ENCODE results near the gene CDX2.
"Not testable (repeated sequence)": the region's sequence is repeated elsewhere in the genome, so short reads cannot be mapped to it uniquely, and the experiment has no call there.

The CDX2 gene

GRCh38 chr13:27965740-27966640 lies 3.1 kb downstream of the CDX2 start:
- no peak for DNase-seq

GRCh38 chr13:27965343-27965739 lies 3.8 kb downstream of the CDX2 start:
- no peak for DNase-seq

GRCh38 chr13:27964741-27965323 lies 4.3 kb downstream of the CDX2 start:
- no peak for DNase-seq

GRCh38 chr13:27964206-27964605 lies 4.9 kb downstream of the CDX2 start:
- not testable (repeated sequence) for DNase-seq

- no peak for DNase-seq
Measured at GRCh38 chr13:27963491-27963890, 5.6 kb downstream of the CDX2 start.

- DNase-seq: no peak
Measured at GRCh38 chr13:27962982-27963381, 6.1 kb downstream of the CDX2 start.

- DNase-seq: peak in 1 of 58 donors; percentile 33
Measured at GRCh38 chr13:27962128-27962841, 6.8 kb downstream of the CDX2 start.

GRCh38 chr13:27961227-27962085 lies 7.7 kb downstream of the CDX2 start:
- no peak for DNase-seq

GRCh38 chr13:27960362-27961226 lies 8.5 kb downstream of the CDX2 start:
- DNase-seq: peak in 2 of 58 donors; percentile 1 to 2

GRCh38 chr13:27959976-27960361 lies 9.1 kb downstream of the CDX2 start:
- no peak for DNase-seq

- DNase-seq: no peak
Measured at GRCh38 chr13:27956576-27957300, 12.4 kb downstream of the CDX2 start.

- no peak for DNase-seq
Measured at GRCh38 chr13:27955014-27955591, 14.0 kb downstream of the CDX2 start.

- no peak for DNase-seq
Measured at GRCh38 chr13:27954406-27954851, 14.7 kb downstream of the CDX2 start.

- peak in 31 of 58 donors; percentile 3 to 47 (median 19) for DNase-seq
Measured at GRCh38 chr13:27953676-27954405, 15.3 kb downstream of the CDX2 start.

- DNase-seq: no peak
Measured at GRCh38 chr13:27952876-27953675, 16.0 kb downstream of the CDX2 start.

GRCh38 chr13:27942972-27943371 lies 26.1 kb downstream of the CDX2 start:
- no peak for DNase-seq

- no peak for DNase-seq
Measured at GRCh38 chr13:27933580-27934328, 35.4 kb downstream of the CDX2 start.

All from anterior cingulate cortex (tissue), 58 donors.